ENCODE results near the gene CLDN7.

The CLDN7 gene

DNA sequence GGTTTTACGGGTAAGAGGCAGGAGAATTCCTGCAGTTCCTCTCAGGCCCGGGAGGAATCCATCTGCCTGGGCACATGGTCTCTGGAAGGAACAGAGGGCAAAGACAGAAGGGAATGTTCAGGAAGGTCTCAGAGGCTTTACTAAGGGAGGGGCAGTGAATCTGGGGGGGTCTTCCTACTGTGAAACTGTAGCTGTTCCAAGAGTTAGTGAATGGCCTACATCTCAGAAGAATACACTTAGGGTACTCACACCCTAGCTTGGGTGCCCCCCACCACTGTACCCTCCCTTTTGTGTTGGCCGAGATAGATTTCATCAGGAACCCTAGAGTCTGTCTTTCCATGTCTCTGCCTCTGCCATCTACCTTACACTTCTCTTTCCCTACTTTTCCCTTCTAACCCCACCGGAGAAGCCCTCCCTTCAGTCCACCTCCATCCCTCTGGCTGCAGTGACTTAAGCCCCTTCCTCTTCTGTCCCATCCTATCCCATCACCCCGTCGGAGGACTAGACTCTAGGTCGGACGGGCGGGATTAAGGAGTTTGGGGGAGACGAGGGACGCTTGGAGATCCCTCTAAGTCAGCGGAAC is 43.0 kb downstream of the CLDN7 start:
- no peak for DNase-seq (ENCODE audit: low spot score)
- TF ChIP-seq CTCF (conservative IDR thresholded peaks at IDR 0.05; ENCODE audit: low read depth), result no peak
- H3K27ac ChIP-seq, result peak overlapping the region; percentile 99
- ChIA-PET POLR2A (ENCODE audit: low non-redundant PET) (no interaction called here), CTCF (interaction anchor here (0.6 to 1.7 kb wide), 3 partner anchors 156 to 174 kb away, joined by 3 to 5 read pairs (median 4); no protein-coding TSS in a partner anchor)

- no peak for DNase-seq (ENCODE audit: low spot score)
- peak overlapping the region; percentile 99 for H3K27ac ChIP-seq
- POLR2A ChIA-PET (ENCODE audit: low non-redundant PET), result no interaction called here
- CTCF ChIA-PET, result interaction anchor here (0.6 to 1.7 kb wide), 2 partner anchors 156 to 173 kb away, joined by 4 to 5 read pairs; no protein-coding TSS in a partner anchor
- no peak for TF ChIP-seq CTCF (conservative IDR thresholded peaks at IDR 0.05; ENCODE audit: low read depth)
These were observed 43.5 kb downstream of the CLDN7 start for GRCh38 chr17:7218758-7219157.

DNA sequence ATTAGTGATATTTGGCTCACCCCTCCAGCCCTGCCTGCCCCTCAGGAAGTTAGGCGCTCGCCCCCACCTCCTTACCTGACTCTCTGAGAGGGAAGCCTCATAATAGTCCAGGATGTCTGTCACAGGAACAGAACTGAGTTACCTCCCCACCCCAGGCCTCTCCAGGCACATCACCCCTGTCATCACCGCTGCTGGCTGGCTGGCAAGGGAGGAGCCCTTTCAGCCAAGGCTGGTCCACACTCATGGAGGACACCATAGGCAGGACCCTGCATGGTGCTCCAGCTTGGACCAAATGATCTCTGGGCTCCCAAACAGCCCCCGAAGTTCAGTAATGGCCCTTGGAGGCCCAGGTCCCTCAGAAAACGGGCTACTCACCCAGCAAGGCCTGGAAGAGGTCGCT is 44.1 kb downstream of the CLDN7 start:
- CTCF ChIA-PET, result no interaction called here
- no peak for DNase-seq (ENCODE audit: low spot score)
- TF ChIP-seq CTCF (conservative IDR thresholded peaks at IDR 0.05; ENCODE audit: low read depth), result no peak
- POLR2A ChIA-PET (ENCODE audit: low non-redundant PET), result no interaction called here
- peak overlapping the region; percentile 99 for H3K27ac ChIP-seq

DNA sequence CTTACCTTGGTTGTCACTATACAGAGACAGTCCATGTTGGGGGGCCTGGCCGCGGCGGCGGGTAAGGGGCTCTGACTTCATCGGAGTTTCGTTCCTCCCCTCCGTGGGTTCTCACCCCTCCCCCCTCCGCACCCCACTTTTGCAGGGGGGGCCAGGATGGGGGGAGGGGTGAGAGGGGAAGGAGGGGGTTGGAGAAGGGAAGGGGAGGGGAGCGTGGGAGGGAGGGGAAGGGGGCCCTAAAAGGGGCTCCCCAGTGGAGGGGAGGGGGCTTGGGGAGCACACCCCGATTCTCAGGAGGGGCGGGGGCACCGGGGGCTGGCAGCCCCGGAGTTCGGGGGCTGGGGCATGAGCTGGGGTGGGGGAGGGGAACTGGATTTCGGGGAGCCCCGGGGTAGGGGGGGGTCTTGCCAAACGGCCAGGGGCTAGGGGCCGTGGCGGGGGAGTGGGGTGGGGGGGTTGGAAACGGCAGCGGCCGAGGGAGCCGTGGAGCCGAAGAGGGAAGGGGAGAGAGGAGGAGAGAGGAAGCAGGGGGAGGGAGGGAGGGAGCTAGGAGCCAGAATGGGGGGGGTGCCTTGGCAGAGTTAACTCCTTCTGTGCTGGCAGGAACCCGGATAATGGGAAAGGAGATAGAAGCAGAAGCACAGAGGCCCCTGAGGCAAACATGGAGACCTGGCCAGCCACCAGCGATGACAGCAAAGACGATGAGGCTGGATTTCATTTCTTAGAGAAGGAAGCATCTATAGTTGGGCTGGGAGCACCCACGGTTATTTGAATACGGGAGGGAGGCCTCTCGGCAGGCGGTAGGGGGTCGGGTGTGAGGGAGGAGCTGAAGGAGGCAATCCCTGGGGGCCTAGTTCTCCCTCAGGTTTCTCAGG is 44.9 kb downstream of the CLDN7 start:
- no peak for DNase-seq (ENCODE audit: low spot score)
- H3K27ac ChIP-seq, result peak overlapping the region; percentile 99
- POLR2A ChIA-PET (ENCODE audit: low non-redundant PET), result no interaction called here
- no peak for TF ChIP-seq CTCF (conservative IDR thresholded peaks at IDR 0.05; ENCODE audit: low read depth)
- CTCF ChIA-PET, result no interaction called here

DNA sequence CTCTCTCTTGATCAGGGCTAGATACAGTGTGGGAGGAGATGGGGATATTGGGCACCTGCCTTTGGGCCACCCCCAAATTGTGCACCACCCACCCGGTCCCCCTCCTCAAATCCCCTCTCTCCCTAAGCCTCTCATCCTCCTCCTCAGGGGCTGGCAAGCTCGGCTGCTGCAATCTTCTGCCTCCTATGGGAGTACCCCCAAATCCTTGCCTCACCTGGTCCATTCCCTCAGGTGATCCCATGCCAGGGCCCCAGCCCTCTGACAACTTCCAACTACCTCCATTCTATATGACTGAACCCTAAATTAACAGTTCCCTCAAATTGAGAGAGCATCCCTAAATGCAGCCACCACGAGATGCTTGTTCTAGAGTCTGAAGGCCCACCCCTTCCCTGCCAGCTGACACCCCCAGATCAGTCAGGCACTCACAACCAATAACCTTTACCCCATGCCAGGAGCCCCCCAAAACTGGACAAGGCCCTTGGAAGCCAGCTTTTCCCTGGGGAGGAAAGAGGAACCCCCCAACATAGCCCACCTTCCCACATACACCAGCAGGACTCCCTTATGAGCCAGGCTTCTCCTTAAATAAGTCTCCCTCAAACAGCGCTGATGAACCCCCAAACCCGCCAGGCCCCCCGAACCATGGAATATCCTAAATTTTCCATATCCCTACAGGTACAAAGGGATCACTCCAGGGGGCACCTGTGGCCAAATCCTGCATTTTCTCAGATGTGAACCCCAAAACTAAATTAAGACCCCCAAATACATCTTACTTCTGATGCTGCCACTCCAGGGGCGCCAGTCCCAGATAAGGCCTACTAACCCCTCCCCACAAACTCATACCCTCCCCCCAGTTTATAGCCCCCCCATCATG is 45.8 kb downstream of the CLDN7 start:
- TF ChIP-seq CTCF (conservative IDR thresholded peaks at IDR 0.05; ENCODE audit: low read depth), result no peak
- CTCF ChIA-PET, result interaction anchor here (0.6 to 1.4 kb wide), 2 partner anchors 8 to 171 kb away, joined by 3 to 4 read pairs; no protein-coding TSS in a partner anchor
- no peak for DNase-seq (ENCODE audit: low spot score)
- H3K27ac ChIP-seq, result peak overlapping the region; percentile 99
- POLR2A ChIA-PET (ENCODE audit: low non-redundant PET), result no interaction called here

DNA sequence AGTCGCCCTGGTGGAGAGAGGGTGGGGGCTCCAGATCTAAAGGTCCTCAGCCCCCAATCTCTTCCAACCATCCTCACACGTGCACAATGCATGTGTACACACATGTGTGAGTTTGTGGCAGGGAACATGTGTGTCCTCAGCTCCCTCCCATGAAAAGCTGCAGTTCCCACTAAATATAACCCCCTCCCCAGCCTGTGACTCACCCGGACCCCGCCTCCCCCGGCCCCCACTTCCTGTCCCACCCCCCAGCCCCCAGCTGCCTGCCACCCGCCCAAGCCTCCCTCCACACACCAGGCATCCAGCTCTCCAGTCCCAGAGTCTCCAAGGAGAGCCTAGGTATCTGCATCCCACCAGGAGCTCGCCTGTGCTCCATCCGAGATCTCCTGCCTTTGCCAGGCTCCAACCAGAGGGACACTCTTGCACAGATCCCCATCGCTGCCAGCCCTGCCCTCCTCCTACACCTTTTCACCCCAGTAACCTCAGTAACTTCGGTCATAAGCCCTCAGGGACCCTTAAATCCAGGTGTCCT is 46.6 kb downstream of the CLDN7 start:
- TF ChIP-seq CTCF (conservative IDR thresholded peaks at IDR 0.05; ENCODE audit: low read depth), result no peak
- peak overlapping the region; percentile 99 for H3K27ac ChIP-seq
- CTCF ChIA-PET, result interaction anchor here (1.4 kb wide), 1 partner anchor 170 kb away, joined by 4 read pairs; no protein-coding TSS in a partner anchor
- POLR2A ChIA-PET (ENCODE audit: low non-redundant PET), result no interaction called here
- DNase-seq (ENCODE audit: low spot score), result no peak
